NCI-H2029 (cell line): ENCODE measurements around the gene GDF2.

Experiments used
- DNase-seq: peaks from one replicate; lab custom pipeline; 2025; lab: John Stamatoyannopoulos, UW

GDF2 gene

GRCh38 chr10:47370015-47370767 is 47.9 kb downstream of the GDF2 start:
- DNase-seq, result no peak

- DNase-seq, result no peak
Observed at GRCh38 chr10:47370878-47371277, 48.6 kb downstream of the GDF2 start.

GRCh38 chr10:47371629-47372485 is 49.6 kb downstream of the GDF2 start:
- DNase-seq, result no peak

- DNase-seq, result no peak
Observed at GRCh38 chr10:47372726-47373125, 50.5 kb downstream of the GDF2 start.

- DNase-seq, result no peak
Observed at GRCh38 chr10:47374611-47375536, 52.6 kb downstream of the GDF2 start.

GRCh38 chr10:47376522-47377220 is 54.4 kb downstream of the GDF2 start:
- no peak for DNase-seq
